Measurements from ENCODE around the gene RELN. TPM values are rescaled to one million over a fixed set of nuclear protein-coding genes. Genes with fewer than 3 reads are reported as not detected.

Gene RELN
- total and polyA plus RNA-seq, 9 of the 15 experiments (the other 6 are each of a cell fraction or from before 2014, with no cell fraction given): 12.9 to 43.2 (median 18.1) TPM

- H3K9me3 ChIP-seq (replicated peaks; ENCODE audit: control insufficient read depth, insufficient read depth, low read depth, low read length): 0 out of 2 replicates have a peak, but pooled peaks cover 1% of the 10 kb centered on the region
- intact Hi-C loops (cut with micrococcal nuclease) (no loop called here), in situ Hi-C loops (cut with MboI) (no loop called here)
- BruUV-seq (replicated peaks): no TSS peak
- ATAC-seq: no peak
- H3K9me1 ChIP-seq (ENCODE audit: control insufficient read depth, insufficient read depth, low read length): no peaks in the 10 kb centered on the region
- H4K20me1 ChIP-seq (replicated peaks; ENCODE audit: control insufficient read depth, insufficient read depth, low read length): no peaks in the 10 kb centered on the region
- WGBS (ENCODE audit: insufficient coverage, low coverage, missing lambda C conversion rate): 64% methylated on average over 6 of the region's 6 CpGs
- H2AFZ ChIP-seq (ENCODE audit: low read depth, low read length): no peak overlapping the region
- no peaks in the 10 kb centered on the region; the same call in 2 of the 3 replicates for H3K36me3 ChIP-seq (ENCODE audit: control insufficient read depth, insufficient read depth, low read length)
- H3K4me3 ChIP-seq: no peak overlapping the region
- no peaks in the 10 kb centered on the region for H3K79me2 ChIP-seq (ENCODE audit: control insufficient read depth, insufficient read depth, low read length)
- no peak overlapping the region for H3K27ac ChIP-seq (ENCODE audit: extremely low read depth, low read depth, low read length)
- ChIA-PET CTCF (ENCODE audit: low intra/inter-chr PET ratio) (no interaction called here), POLR2A (no interaction called here)
- no peak for FAIRE-seq
- no peaks in the 10 kb centered on the region for H3K27me3 ChIP-seq (ENCODE audit: control insufficient read depth in 2 of 2, insufficient read depth in 2 of 2, low read length in 2 of 2)
- no peak for DNase-seq (ENCODE audit: extremely low read depth in 1 of 4, low spot score in 3 of 4)
- no peak overlapping the region for H3K9ac ChIP-seq (ENCODE audit: insufficient read depth in 1 of 2, low read depth in 2 of 2, low read length in 2 of 2)
- no peaks in the 10 kb centered on the region for H3K4me1 ChIP-seq (replicated peaks in 1 of 2; ENCODE audit: control insufficient read depth in 2 of 2, insufficient read depth in 2 of 2, low read length in 2 of 2)
- no peak overlapping the region for H3K4me2 ChIP-seq (ENCODE audit: insufficient read depth, low read length)
- TF ChIP-seq NR2C2 (CRISPR knock-in tag; IDR thresholded peaks at IDR 0.05): no peak
- TF ChIP-seq NR2C2 (tag; IDR thresholded peaks at IDR 0.05): no peak
- TF ChIP-seq PKNOX1 (IDR thresholded peaks at IDR 0.05): no peak
- no peak for TF ChIP-seq ZC3H11A (IDR thresholded peaks at IDR 0.05; ENCODE audit: low read depth, low read length)
- TF ChIP-seq ZNF280A (IDR thresholded peaks at IDR 0.05; ENCODE audit: low read depth, partially characterized antibody): no peak
- TF ChIP-seq ZNF76 (CRISPR knock-in tag; IDR thresholded peaks at IDR 0.05; ENCODE audit: borderline replicate concordance): no peak
- TF ChIP-seq HNRNPL (IDR thresholded peaks at IDR 0.05; ENCODE audit: low read depth, low read length): no peak
- TF ChIP-seq NFIC (IDR thresholded peaks at IDR 0.05): no peak
- TF ChIP-seq XRCC4 (IDR thresholded peaks at IDR 0.05; ENCODE audit: extremely low read depth, insufficient read depth, insufficient read length): no peak
- no peak for TF ChIP-seq NCOR1 (IDR thresholded peaks at IDR 0.05)
- TF ChIP-seq FOXP4 (CRISPR knock-in tag; IDR thresholded peaks at IDR 0.05; ENCODE audit: borderline replicate concordance): no peak
- no peak for TF ChIP-seq ZNF668 (CRISPR knock-in tag; IDR thresholded peaks at IDR 0.05)
- no peak for TF ChIP-seq SP1 (CRISPR knock-in tag; IDR thresholded peaks at IDR 0.05)
- no peak for TF ChIP-seq KLF10 (CRISPR knock-in tag; IDR thresholded peaks at IDR 0.05)
- no peak for TF ChIP-seq SIX5 (IDR thresholded peaks at IDR 0.05; ENCODE audit: borderline replicate concordance in 1 of 2, insufficient read depth in 1 of 2, low read depth in 1 of 2, low read length in 2 of 2)
- TF ChIP-seq TAF7 (tag; IDR thresholded peaks at IDR 0.05): no peak
- no peak for TF ChIP-seq ZNF445 (CRISPR knock-in tag; IDR thresholded peaks at IDR 0.05; ENCODE audit: low read depth)
- no peak for TF ChIP-seq ZNF311 (CRISPR knock-in tag; IDR thresholded peaks at IDR 0.05)
Observed at GRCh38 chr7:103777440-103777839, 212.0 kb downstream of the RELN start.
